ENCODE data around the gene TAB3. TPM values are rescaled to one million over a fixed set of nuclear protein-coding genes. Genes with fewer than 3 reads are reported as not detected.

TAB3 gene
- total and polyA plus RNA-seq, 9 of the 15 experiments (the other 6 are each of a cell fraction or from before 2014, with no cell fraction given): 2.4 to 31.1 (median 15.5) TPM

- Histone ChIP-seq H3K9ac (ENCODE audit: insufficient read depth in 1 of 2, low read depth in 2 of 2, low read length in 2 of 2) (no peak overlapping the region), H3K27me3 (ENCODE audit: control insufficient read depth in 2 of 2, insufficient read depth in 2 of 2, low read length in 2 of 2) (no peaks in the 10 kb centered on the region), H4K20me1 (replicated peaks; ENCODE audit: control insufficient read depth, insufficient read depth, low read length) (no peaks in the 10 kb centered on the region), H3K9me1 (ENCODE audit: control insufficient read depth, insufficient read depth, low read length) (no peaks in the 10 kb centered on the region), H3K27ac (ENCODE audit: extremely low read depth, low read depth, low read length) (no peak overlapping the region), H3K4me2 (ENCODE audit: insufficient read depth, low read length) (no peak overlapping the region), H2AFZ (ENCODE audit: low read depth, low read length) (no peak overlapping the region), H3K79me2 (ENCODE audit: control insufficient read depth, insufficient read depth, low read length) (no peaks in the 10 kb centered on the region), H3K4me1 (replicated peaks in 1 of 2; ENCODE audit: control insufficient read depth in 2 of 2, insufficient read depth in 2 of 2, low read length in 2 of 2) (no peaks in the 10 kb centered on the region), H3K9me3 (replicated peaks; ENCODE audit: control insufficient read depth, insufficient read depth, low read depth, low read length) (no peaks in the 10 kb centered on the region), H3K36me3 (ENCODE audit: control insufficient read depth, insufficient read depth, low read length) (peaks cover 24% of the 10 kb centered on the region), H3K4me3 (no peak overlapping the region)
- 90% methylated on average over 4 of the region's 4 CpGs for WGBS (ENCODE audit: insufficient coverage, low coverage, missing lambda C conversion rate)
- TF ChIP-seq RBBP5 (IDR thresholded peaks at IDR 0.05; ENCODE audit: borderline replicate concordance, insufficient read depth, low read length, poor library complexity, severe bottlenecking) (no peak), LCOR (CRISPR knock-in tag; IDR thresholded peaks at IDR 0.05) (no peak), ASH1L (IDR thresholded peaks at IDR 0.05; ENCODE audit: borderline replicate concordance, low read depth, partially characterized antibody) (no peak), PHB2 (IDR thresholded peaks at IDR 0.05; ENCODE audit: low read depth) (no peak), MAFG (tag; conservative IDR thresholded peaks at IDR 0.05) (no peak), HLTF (IDR thresholded peaks at IDR 0.05) (no peak), CHD7 (IDR thresholded peaks at IDR 0.05; ENCODE audit: low read depth, low read length) (no peak)
- FAIRE-seq: no peak
- in situ Hi-C loops (cut with MboI) (no loop called here), intact Hi-C loops (cut with micrococcal nuclease) (no loop called here)
- no peak for DNase-seq (ENCODE audit: extremely low read depth in 1 of 4, low spot score in 3 of 4)
- no peak for ATAC-seq
- CTCF ChIA-PET (ENCODE audit: low intra/inter-chr PET ratio): no interaction called here
- POLR2A ChIA-PET: no interaction called here
- no TSS peak for BruUV-seq (replicated peaks)
Measured at GRCh38 chrX:30833896-30834295, 55.2 kb downstream of the TAB3 start.
